Measurements from ENCODE around the gene TTC8.

TTC8 gene

DNA sequence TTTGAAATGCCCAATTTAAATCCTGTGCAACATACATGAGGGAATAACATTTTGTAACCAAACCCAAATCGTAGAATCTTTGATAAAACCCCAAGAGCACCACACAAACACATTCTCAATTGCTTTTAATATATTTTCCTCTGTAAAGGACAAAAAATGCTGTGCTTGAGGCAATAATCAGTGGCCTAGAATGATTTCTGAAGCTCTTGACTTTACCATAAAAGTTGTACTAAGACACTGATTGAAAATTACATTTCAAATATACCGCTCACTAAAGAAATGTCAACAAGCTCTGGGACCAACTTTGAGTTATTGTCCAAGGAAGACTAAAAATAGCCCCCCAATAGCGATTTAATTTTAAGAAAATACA lies 33.2 kb upstream of the TTC8 start:
- TF ChIP-seq, protein P1, sequence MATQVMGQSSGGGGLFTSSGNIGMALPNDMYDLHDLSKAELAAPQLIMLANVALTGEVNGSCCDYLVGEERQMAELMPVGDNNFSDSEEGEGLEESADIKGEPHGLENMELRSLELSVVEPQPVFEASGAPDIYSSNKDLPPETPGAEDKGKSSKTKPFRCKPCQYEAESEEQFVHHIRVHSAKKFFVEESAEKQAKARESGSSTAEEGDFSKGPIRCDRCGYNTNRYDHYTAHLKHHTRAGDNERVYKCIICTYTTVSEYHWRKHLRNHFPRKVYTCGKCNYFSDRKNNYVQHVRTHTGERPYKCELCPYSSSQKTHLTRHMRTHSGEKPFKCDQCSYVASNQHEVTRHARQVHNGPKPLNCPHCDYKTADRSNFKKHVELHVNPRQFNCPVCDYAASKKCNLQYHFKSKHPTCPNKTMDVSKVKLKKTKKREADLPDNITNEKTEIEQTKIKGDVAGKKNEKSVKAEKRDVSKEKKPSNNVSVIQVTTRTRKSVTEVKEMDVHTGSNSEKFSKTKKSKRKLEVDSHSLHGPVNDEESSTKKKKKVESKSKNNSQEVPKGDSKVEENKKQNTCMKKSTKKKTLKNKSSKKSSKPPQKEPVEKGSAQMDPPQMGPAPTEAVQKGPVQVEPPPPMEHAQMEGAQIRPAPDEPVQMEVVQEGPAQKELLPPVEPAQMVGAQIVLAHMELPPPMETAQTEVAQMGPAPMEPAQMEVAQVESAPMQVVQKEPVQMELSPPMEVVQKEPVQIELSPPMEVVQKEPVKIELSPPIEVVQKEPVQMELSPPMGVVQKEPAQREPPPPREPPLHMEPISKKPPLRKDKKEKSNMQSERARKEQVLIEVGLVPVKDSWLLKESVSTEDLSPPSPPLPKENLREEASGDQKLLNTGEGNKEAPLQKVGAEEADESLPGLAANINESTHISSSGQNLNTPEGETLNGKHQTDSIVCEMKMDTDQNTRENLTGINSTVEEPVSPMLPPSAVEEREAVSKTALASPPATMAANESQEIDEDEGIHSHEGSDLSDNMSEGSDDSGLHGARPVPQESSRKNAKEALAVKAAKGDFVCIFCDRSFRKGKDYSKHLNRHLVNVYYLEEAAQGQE (IDR thresholded peaks at IDR 0.05; ENCODE audit: insufficient read depth in 1 of 2, low read depth in 2 of 2, low read length in 2 of 2), result no peak
- no peak for TF ChIP-seq FOXP2 (optimal IDR thresholded peaks at IDR 0.05; ENCODE audit: borderline replicate concordance, extremely low read depth, extremely low read length, insufficient read depth)
- no peak for TF ChIP-seq POLR2AphosphoS5 (IDR thresholded peaks at IDR 0.05; ENCODE audit: low read depth, low read length)
- no peak for TF ChIP-seq SIN3A (IDR thresholded peaks at IDR 0.05; ENCODE audit: borderline replicate concordance, insufficient read depth, low read length)
- TF ChIP-seq TAF1 (IDR thresholded peaks at IDR 0.05; ENCODE audit: borderline replicate concordance, insufficient read depth, low read length), result no peak

GRCh38 chr14:88791629-88792472 lies 32.6 kb upstream of the TTC8 start:
- no peak for TF ChIP-seq POLR2AphosphoS5 (IDR thresholded peaks at IDR 0.05; ENCODE audit: low read depth, low read length)
- no peak for TF ChIP-seq SIN3A (IDR thresholded peaks at IDR 0.05; ENCODE audit: borderline replicate concordance, insufficient read depth, low read length)
- TF ChIP-seq, protein P1 (IDR thresholded peaks at IDR 0.05; ENCODE audit: insufficient read depth in 1 of 2, low read depth in 2 of 2, low read length in 2 of 2), result no peak
- no peak for TF ChIP-seq FOXP2 (optimal IDR thresholded peaks at IDR 0.05; ENCODE audit: borderline replicate concordance, extremely low read depth, extremely low read length, insufficient read depth)

GRCh38 chr14:88792473-88793258 lies 31.8 kb upstream of the TTC8 start, which contains the start of gene EML5:
Gene EML5 (minus strand): TSS chr14:88792953. CDS start chr14:88792503, 450 bp downstream.
- TF ChIP-seq, protein P1 (IDR thresholded peaks at IDR 0.05; ENCODE audit: insufficient read depth in 1 of 2, low read depth in 2 of 2, low read length in 2 of 2), result no peak
- no peak for TF ChIP-seq FOXP2 (optimal IDR thresholded peaks at IDR 0.05; ENCODE audit: borderline replicate concordance, extremely low read depth, extremely low read length, insufficient read depth)
- no peak for TF ChIP-seq SIN3A (IDR thresholded peaks at IDR 0.05; ENCODE audit: borderline replicate concordance, insufficient read depth, low read length)
- no peak for TF ChIP-seq TAF1 (IDR thresholded peaks at IDR 0.05; ENCODE audit: borderline replicate concordance, insufficient read depth, low read length)
- TF ChIP-seq POLR2AphosphoS5 (IDR thresholded peaks at IDR 0.05; ENCODE audit: low read depth, low read length), result no peak

GRCh38 chr14:88793259-88793625 lies 31.2 kb upstream of the TTC8 start:
- TF ChIP-seq FOXP2 (optimal IDR thresholded peaks at IDR 0.05; ENCODE audit: borderline replicate concordance, extremely low read depth, extremely low read length, insufficient read depth), result no peak

- no peak for TF ChIP-seq SIN3A (IDR thresholded peaks at IDR 0.05; ENCODE audit: borderline replicate concordance, insufficient read depth, low read length)
- no peak for TF ChIP-seq FOXP2 (optimal IDR thresholded peaks at IDR 0.05; ENCODE audit: borderline replicate concordance, extremely low read depth, extremely low read length, insufficient read depth)
- no peak for TF ChIP-seq POLR2AphosphoS5 (IDR thresholded peaks at IDR 0.05; ENCODE audit: low read depth, low read length)
- no peak for TF ChIP-seq TAF1 (IDR thresholded peaks at IDR 0.05; ENCODE audit: borderline replicate concordance, insufficient read depth, low read length)
- TF ChIP-seq, protein P1 (IDR thresholded peaks at IDR 0.05; ENCODE audit: insufficient read depth in 1 of 2, low read depth in 2 of 2, low read length in 2 of 2), result no peak
Measured at GRCh38 chr14:88798156-88798555, 26.3 kb upstream of the TTC8 start.

Data from PFSK-1 (cell line).